ENCODE measurements around the gene TNNT3.
A peak's percentile ranks its signal among the peaks of the same experiment; 100 is the strongest.
"Not testable (repeated sequence)": the region's sequence is repeated elsewhere in the genome, so short reads cannot be mapped to it uniquely, and the experiment has no call there.

TNNT3 gene

GRCh38 chr11:1875093-1875850 lies 44.2 kb upstream of the TNNT3 start:
- no peak for TF ChIP-seq CTCF (IDR thresholded peaks at IDR 0.05; ENCODE audit: low read depth, low read length, missing control alignments)
- no peak for DNase-seq (ENCODE audit: low read depth)
- no peak overlapping the region for H3K4me3 ChIP-seq (ENCODE audit: low read depth, low read length)

- DNase-seq (ENCODE audit: low read depth); H3K4me3 ChIP-seq (ENCODE audit: low read depth, low read length): not testable (repeated sequence)
Measured at GRCh38 chr11:1875851-1876301, 43.6 kb upstream of the TNNT3 start.

- DNase-seq (ENCODE audit: low read depth): no peak
- H3K4me3 ChIP-seq (ENCODE audit: low read depth, low read length): no peak overlapping the region
- peak; percentile 58 for TF ChIP-seq CTCF (IDR thresholded peaks at IDR 0.05; ENCODE audit: low read depth, low read length, missing control alignments)
Measured at GRCh38 chr11:1876361-1877063, 43.0 kb upstream of the TNNT3 start.

GRCh38 chr11:1877211-1878136 lies 42.0 kb upstream of the TNNT3 start:
- DNase-seq (ENCODE audit: low read depth): no peak
- TF ChIP-seq CTCF (IDR thresholded peaks at IDR 0.05; ENCODE audit: low read depth, low read length, missing control alignments): no peak
- no peak overlapping the region for H3K4me3 ChIP-seq (ENCODE audit: low read depth, low read length)

GRCh38 chr11:1878137-1879031 lies 41.1 kb upstream of the TNNT3 start:
- DNase-seq (ENCODE audit: low read depth): no peak
- no peak overlapping the region for H3K4me3 ChIP-seq (ENCODE audit: low read depth, low read length)
- TF ChIP-seq CTCF (IDR thresholded peaks at IDR 0.05; ENCODE audit: low read depth, low read length, missing control alignments): no peak

GRCh38 chr11:1879342-1879940 lies 40.1 kb upstream of the TNNT3 start:
- TF ChIP-seq CTCF (IDR thresholded peaks at IDR 0.05; ENCODE audit: low read depth, low read length, missing control alignments): no peak
- no peak for DNase-seq (ENCODE audit: low read depth)
- H3K4me3 ChIP-seq (ENCODE audit: low read depth, low read length): no peak overlapping the region

Measured in GM12864 (cell line).